Aorta (tissue), 5 donors: ENCODE data around the gene PHACTR4. TPM values are rescaled to one million over a fixed set of nuclear protein-coding genes. Genes with fewer than 3 reads are reported as not detected.
"Not testable (repeated sequence)": the region's sequence is repeated elsewhere in the genome, so short reads cannot be mapped to it uniquely, and the experiment has no call there.

Experiments
- ATAC-seq: fragments of 200-7000 bp; cut with Tn5 transposase; one replicate; pipeline ENCODE4 v1.9.1; 2022; ENCODE audit warnings: moderate library complexity; ENCODE audit not compliant: low FRiP score
- DNase-seq, 2 donors: peaks; one replicate each; pipeline ENCODE4 v3.0.0-alpha.2; 2020
- H3K27ac ChIP-seq, 2 donors: one replicate each; pipeline ENCODE4 v1.5.1; 2013; ENCODE audit warnings: low read length in 2 of 2, mild to moderate bottlenecking in 2 of 2, moderate library complexity in 2 of 2, control low read depth in 1 of 2, inconsistent platforms in 1 of 2, low read depth in 1 of 2
- H3K27me3 ChIP-seq, 2 donors: one replicate each; pipeline ENCODE4 v1.6.1; 2013; ENCODE audit warnings: control low read depth in 1 of 2, low read length in 1 of 2, mild to moderate bottlenecking in 1 of 2, moderate library complexity in 1 of 2; ENCODE audit not compliant: insufficient read depth in 2 of 2, control insufficient read depth in 1 of 2
- H3K36me3 ChIP-seq, 2 donors: one replicate each; pipeline ENCODE4 v1.6.1; 2013; ENCODE audit warnings: control low read depth in 1 of 2, low read length in 1 of 2, mild to moderate bottlenecking in 1 of 2; ENCODE audit not compliant: insufficient read depth in 2 of 2, control insufficient read depth in 1 of 2
- H3K4me1 ChIP-seq, 2 donors: one replicate each; pipeline ENCODE4 v1.6.1; 2013; ENCODE audit warnings: low read length in 2 of 2, control low read depth in 1 of 2, mild to moderate bottlenecking in 1 of 2, moderate library complexity in 1 of 2; ENCODE audit not compliant: insufficient read depth in 2 of 2, control insufficient read depth in 1 of 2
- H3K4me3 ChIP-seq, 2 donors: one replicate each; pipeline ENCODE4 v1.5.1; 2013; ENCODE audit warnings: low read length in 2 of 2, control low read depth in 1 of 2, mild to moderate bottlenecking in 1 of 2
- H3K9me3 ChIP-seq: one replicate; pipeline ENCODE4 v1.6.1; 2013; ENCODE audit warnings: mild to moderate bottlenecking, low read length; ENCODE audit not compliant: control insufficient read depth
- WGBS, 2 donors: extraction: QIAGEN DNeasy Blood & Tissue Kit; methylation state at CpG; one replicate each; pipeline ENCODE4 v1.1.7; 2013; 5-methylcytosine and 5-hydroxymethylcytosine counted together
- intact Hi-C, 2 donors: fragments of 100-400 bp; cut with DNase I; formaldehyde crosslinking; loops; one replicate each; pipeline versions ENCODE4 v1.14.2 to v1.15.0; 2022
- polyA plus RNA-seq, 2 donors: library from polyadenylated mRNA; stranded (reverse); fragments of 200-250 nt; gene quantifications; one replicate each; pipeline ENCODE4 v1.2.3, GENCODE V29; 2013
- total RNA-seq, 2 donors: library from RNA; stranded (reverse); fragmentation: NEBNext Ultra II Directional; extraction: Animal tissue kit (Norgen Biotek cat#: 25700); gene quantifications; one replicate each; pipeline ENCODE4 v1.2.1, GENCODE V29; 2021
- donor health status: healthy with polysubstance abuse.
- donor health status: Bipolar disorder and iron deficiency.
- donor health status: DM: no; HTN: no; CAD: no.
- donor health status: DM: no; HTN: no; CAD: no.
- donor health status: DM: yes; HTN: yes; CAD: no.

Gene PHACTR4
- total and polyA plus RNA-seq, 4 donors: 11.3 to 38.9 (median 26.3) TPM

- H3K4me1 ChIP-seq, ATAC-seq, H3K4me3 ChIP-seq, H3K36me3 ChIP-seq, intact Hi-C loops, H3K27me3 ChIP-seq, DNase-seq, H3K9me3 ChIP-seq, H3K27ac ChIP-seq: not testable (repeated sequence)
- 96% methylated on average over 11 of the region's 11 CpGs for WGBS, 2 donors
These were observed 6.1 kb downstream of the PHACTR4 start for GRCh38 chr1:28375598-28375997.

DNA sequence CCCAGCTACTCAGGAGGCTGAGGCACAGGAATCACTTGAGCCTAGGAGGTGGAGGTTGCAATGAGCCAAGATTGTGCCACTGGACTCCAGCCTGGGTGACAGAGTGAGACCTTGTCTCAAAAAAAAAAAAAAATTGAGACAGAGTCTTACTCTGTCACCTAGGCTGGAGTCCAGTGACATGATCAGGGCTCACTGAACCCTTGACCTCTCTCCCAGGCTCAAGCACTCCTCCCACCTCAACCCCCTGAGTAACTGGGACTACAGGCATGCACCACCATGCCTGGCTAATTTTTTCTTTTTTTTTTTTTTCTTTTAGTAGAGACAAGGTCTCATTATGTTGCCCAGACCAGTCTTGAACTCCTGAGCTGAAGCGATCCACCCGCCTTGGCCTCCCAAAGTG is 6.7 kb downstream of the PHACTR4 start:
- H3K27ac ChIP-seq, H3K9me3 ChIP-seq, H3K4me1 ChIP-seq, intact Hi-C loops, H3K27me3 ChIP-seq, H3K36me3 ChIP-seq, ATAC-seq, DNase-seq, H3K4me3 ChIP-seq: not testable (repeated sequence)
- 99 to 100% methylated on average over 2 of the region's 2 CpGs for WGBS, 2 donors

- WGBS, 2 donors: 97% methylated on average over 5 of the region's 5 CpGs
- no peak for ATAC-seq
- intact Hi-C loops: no loop called here
These were observed 9.4 kb downstream of the PHACTR4 start for GRCh38 chr1:28378906-28379305.

GRCh38 chr1:28380394-28380793 is 10.9 kb downstream of the PHACTR4 start:
- DNase-seq (no peak), ATAC-seq (no peak)
- intact Hi-C loops: no loop called here
- Histone ChIP-seq H3K27me3 (no peaks in the 10 kb centered on the region), H3K4me3 (no peak overlapping the region), H3K27ac (no peak overlapping the region), H3K4me1 (no peaks in the 10 kb centered on the region), H3K36me3 (no peaks in the 10 kb centered on the region), H3K9me3 (no peaks in the 10 kb centered on the region)
- WGBS, 2 donors: 63 to 76% methylated on average over 1 of the region's 1 CpG

More at GRCh38 chr1:28378906-28379305, 9.4 kb downstream of the PHACTR4 start:
- Histone ChIP-seq H3K36me3 (no peaks in the 10 kb centered on the region), H3K27ac (no peak overlapping the region), H3K4me3 (no peak overlapping the region), H3K4me1 (peaks cover 0 to 3% of the 10 kb centered on the region in 2 donors), H3K9me3 (no peaks in the 10 kb centered on the region), H3K27me3 (no peaks in the 10 kb centered on the region)
- DNase-seq: no peak

DNA sequence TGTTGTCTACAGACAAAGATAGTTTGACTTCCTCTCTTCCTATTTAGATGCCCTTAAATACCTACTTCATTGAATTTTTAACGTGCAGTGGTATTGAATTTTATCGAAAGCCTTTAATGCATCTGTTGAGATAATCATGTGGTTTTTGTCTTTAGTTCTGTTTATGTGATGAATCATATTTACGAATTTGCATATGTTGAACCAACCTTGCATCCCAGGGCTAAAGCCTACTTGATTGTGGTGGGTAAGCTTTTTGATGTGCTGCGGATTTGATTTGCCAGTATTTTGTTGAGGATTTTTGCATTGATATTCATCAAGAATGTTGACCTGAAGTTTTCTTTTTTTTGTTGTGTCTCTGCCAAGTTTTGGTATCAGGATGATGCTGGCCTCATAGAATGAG is 14.2 kb downstream of the PHACTR4 start:
- H3K4me1 ChIP-seq, H3K9me3 ChIP-seq, H3K4me3 ChIP-seq, H3K36me3 ChIP-seq, intact Hi-C loops, ATAC-seq, DNase-seq, H3K27ac ChIP-seq, H3K27me3 ChIP-seq: not testable (repeated sequence)
- 98 to 99% methylated on average over 4 of the region's 4 CpGs for WGBS, 2 donors

GRCh38 chr1:28392027-28392652 is 22.6 kb downstream of the PHACTR4 start:
- 87 to 89% methylated on average over 6 of the region's 6 CpGs for WGBS, 2 donors
- ATAC-seq: no peak
- no peak overlapping the region for H3K27ac ChIP-seq

GRCh38 chr1:28394136-28394535 is 24.6 kb downstream of the PHACTR4 start:
- H3K27me3 ChIP-seq: no peaks in the 10 kb centered on the region
- H3K4me3 ChIP-seq: no peak overlapping the region
- H3K4me1 ChIP-seq: no peaks in the 10 kb centered on the region
- no peak for DNase-seq
- no peak for ATAC-seq
- H3K9me3 ChIP-seq: no peaks in the 10 kb centered on the region
- no peaks in the 10 kb centered on the region for H3K36me3 ChIP-seq
- 17 to 65% methylated on average over 1 of the region's 1 CpG for WGBS, 2 donors
- intact Hi-C loops: no loop called here
- no peak overlapping the region for H3K27ac ChIP-seq

More at GRCh38 chr1:28392027-28392652, 22.6 kb downstream of the PHACTR4 start:
- Histone ChIP-seq H3K4me3 (no peak overlapping the region), H3K9me3 (no peaks in the 10 kb centered on the region), H3K27me3 (no peaks in the 10 kb centered on the region), H3K36me3 (no peaks in the 10 kb centered on the region), H3K4me1 (no peaks in the 10 kb centered on the region)
- intact Hi-C loops: no loop called here
- no peak for DNase-seq

DNA sequence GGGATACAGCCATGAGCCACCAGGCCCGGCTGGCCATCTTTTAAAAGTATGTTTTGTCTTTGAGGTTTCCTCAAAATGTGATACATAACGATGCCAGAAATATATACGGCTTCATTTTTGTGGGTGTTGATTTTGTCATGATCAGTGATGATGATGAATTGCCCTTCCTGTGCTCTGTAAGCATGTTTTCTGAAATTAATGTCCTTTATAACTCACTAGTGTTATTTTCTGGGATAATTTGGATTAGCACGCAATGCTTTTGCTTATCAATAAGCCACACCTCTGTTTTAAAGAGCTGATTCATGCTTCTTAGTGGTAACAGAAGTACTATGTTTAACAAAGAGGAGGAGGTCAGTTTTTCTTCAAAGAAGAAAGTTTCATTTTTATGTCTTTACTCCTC is 25.6 kb downstream of the PHACTR4 start:
- Histone ChIP-seq H3K4me3 (no peak overlapping the region), H3K36me3 (no peaks in the 10 kb centered on the region), H3K9me3 (no peaks in the 10 kb centered on the region), H3K27me3 (no peaks in the 10 kb centered on the region), H3K27ac (no peak overlapping the region), H3K4me1 (no peaks in the 10 kb centered on the region)
- ATAC-seq (no peak), DNase-seq (no peak)
- intact Hi-C loops: no loop called here
- 20 to 24% methylated on average over 4 of the region's 4 CpGs for WGBS, 2 donors

DNA sequence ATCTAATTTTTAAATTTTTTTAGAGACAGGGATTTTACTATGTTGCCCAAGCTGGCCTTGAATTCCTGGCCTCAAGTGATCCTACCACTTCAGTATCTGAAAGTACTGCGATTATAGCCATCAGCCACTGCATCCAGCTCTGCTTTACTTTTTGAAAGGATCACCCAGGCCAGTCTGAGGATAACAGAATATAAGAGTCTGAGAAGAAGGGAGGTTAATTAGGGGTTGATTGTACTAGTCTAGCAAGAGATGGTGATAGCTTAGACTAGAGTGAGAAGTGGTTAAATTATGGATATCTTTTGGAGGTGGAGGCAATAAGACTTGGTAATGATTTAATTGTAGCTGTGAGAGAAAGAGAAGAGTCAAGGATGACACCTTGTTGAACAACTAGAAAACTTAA is 32.2 kb downstream of the PHACTR4 start:
- WGBS, 2 donors: 93 to 97% methylated on average over 1 of the region's 1 CpG
- H3K27ac ChIP-seq: no peak overlapping the region
- no peaks in the 10 kb centered on the region for H3K27me3 ChIP-seq
- DNase-seq (no peak), ATAC-seq (no peak)
- H3K4me1 ChIP-seq: no peaks in the 10 kb centered on the region
- intact Hi-C loops: no loop called here
- H3K36me3 ChIP-seq: no peaks in the 10 kb centered on the region
- no peaks in the 10 kb centered on the region for H3K9me3 ChIP-seq
- no peak overlapping the region for H3K4me3 ChIP-seq
